Measurements from ENCODE around the gene TNFRSF25. TPM values are rescaled to one million over a fixed set of nuclear protein-coding genes. Genes with fewer than 3 reads are reported as not detected.

Gene TNFRSF25
- polyA plus RNA-seq (2011; rRNA removed) (2.3 and 3.3 TPM in 2 replicates), polyA minus RNA-seq (2011; rRNA and poly(A)+ RNA removed) (0.85 and 0.93 TPM in 2 replicates)

- no peak for TF ChIP-seq CTCF (IDR thresholded peaks at IDR 0.05; ENCODE audit: insufficient read depth, low read depth, low read length)
- H3K4me3 ChIP-seq (ENCODE audit: low read depth, low read length) = no peak within 1 kb of the TSS
- ChIA-PET POLR2A (no interaction called here), CTCF (interaction anchor here (1.2 kb wide), 1 partner anchor 21 kb away, joined by 7 read pairs; no protein-coding TSS in a partner anchor)
- no peak for DNase-seq (ENCODE audit: low read depth)
- no peaks in the 10 kb centered on the region for H3K27me3 ChIP-seq (ENCODE audit: control insufficient read depth, insufficient read depth, low read length)
- peaks cover 30% of the 10 kb centered on the region for H3K36me3 ChIP-seq (ENCODE audit: control insufficient read depth, insufficient read depth, low read length)
Measured at GRCh38 chr1:6466023-6466422, at the start of gene TNFRSF25. TSS of gene TNFRSF25 (minus strand) at chr1:6466173. CDS start at chr1:6466107, 66 bp downstream.

GRCh38 chr1:6515771-6516170 lies 49.8 kb upstream of the TNFRSF25 start:
- Histone ChIP-seq H3K27me3 (ENCODE audit: control insufficient read depth, insufficient read depth, low read length) (no peaks in the 10 kb centered on the region), H3K4me3 (ENCODE audit: low read depth, low read length) (no peak overlapping the region), H3K36me3 (ENCODE audit: control insufficient read depth, insufficient read depth, low read length) (no peaks in the 10 kb centered on the region)
- ChIA-PET CTCF (no interaction called here), POLR2A (no interaction called here)
- no peak for DNase-seq (ENCODE audit: low read depth)
- TF ChIP-seq CTCF (IDR thresholded peaks at IDR 0.05; ENCODE audit: insufficient read depth, low read depth, low read length) = no peak

GRCh38 chr1:6513320-6513801 lies 47.4 kb upstream of the TNFRSF25 start:
- POLR2A ChIA-PET = no interaction called here
- DNase-seq (ENCODE audit: low read depth) = no peak

GRCh38 chr1:6512908-6513280 lies 46.9 kb upstream of the TNFRSF25 start:
- no peak for DNase-seq (ENCODE audit: low read depth)
- no peaks in the 10 kb centered on the region for H3K27me3 ChIP-seq (ENCODE audit: control insufficient read depth, insufficient read depth, low read length)
- POLR2A ChIA-PET = no interaction called here
- CTCF ChIA-PET = interaction anchor here (1.3 to 2.3 kb wide), 4 partner anchors 9 to 69 kb away, joined by 3 to 8 read pairs (median 6); no protein-coding TSS in a partner anchor
- no peak for TF ChIP-seq CTCF (IDR thresholded peaks at IDR 0.05; ENCODE audit: insufficient read depth, low read depth, low read length)
- no peaks in the 10 kb centered on the region for H3K36me3 ChIP-seq (ENCODE audit: control insufficient read depth, insufficient read depth, low read length)
- no peak overlapping the region for H3K4me3 ChIP-seq (ENCODE audit: low read depth, low read length)

More at GRCh38 chr1:6513320-6513801, 47.4 kb upstream of the TNFRSF25 start:
- H3K4me3 ChIP-seq (ENCODE audit: low read depth, low read length) = no peak overlapping the region
- no peak for TF ChIP-seq CTCF (IDR thresholded peaks at IDR 0.05; ENCODE audit: insufficient read depth, low read depth, low read length)
- CTCF ChIA-PET = interaction anchor here (0.6 to 2.3 kb wide), 5 partner anchors 9 to 134 kb away, joined by 3 to 8 read pairs (median 6); no protein-coding TSS in a partner anchor
- no peaks in the 10 kb centered on the region for H3K27me3 ChIP-seq (ENCODE audit: control insufficient read depth, insufficient read depth, low read length)
- no peaks in the 10 kb centered on the region for H3K36me3 ChIP-seq (ENCODE audit: control insufficient read depth, insufficient read depth, low read length)

- no peaks in the 10 kb centered on the region for H3K27me3 ChIP-seq (ENCODE audit: control insufficient read depth, insufficient read depth, low read length)
- TF ChIP-seq CTCF (IDR thresholded peaks at IDR 0.05; ENCODE audit: insufficient read depth, low read depth, low read length) = no peak
- CTCF ChIA-PET = interaction anchor here (1.5 to 2.3 kb wide), 2 partner anchors 11 to 22 kb away, joined by 6 to 8 read pairs; no protein-coding TSS in a partner anchor
- POLR2A ChIA-PET = no interaction called here
- DNase-seq (ENCODE audit: low read depth) = no peak
- no peak overlapping the region for H3K4me3 ChIP-seq (ENCODE audit: low read depth, low read length)
- no peaks in the 10 kb centered on the region for H3K36me3 ChIP-seq (ENCODE audit: control insufficient read depth, insufficient read depth, low read length)
Measured at GRCh38 chr1:6512245-6512907, 46.4 kb upstream of the TNFRSF25 start.
